Nephron (organoid): ENCODE measurements around the gene SSR4.

Experiments used
- H3K27ac Mint-ChIP-seq, 3 experiments: 2 replicates each; pipeline ENCODE4 v1.8.0; 2020; ENCODE audit warnings: mixed read lengths in 3 of 3, mild to moderate bottlenecking in 2 of 3, moderate library complexity in 1 of 3
- H3K27me3 Mint-ChIP-seq: 2 replicates; pipeline ENCODE4 v1.8.0; 2021; ENCODE audit warnings: low read depth, mild to moderate bottlenecking, moderate library complexity, mixed read lengths
- H3K36me3 Mint-ChIP-seq: 2 replicates; pipeline ENCODE4 v1.8.0; 2020; ENCODE audit warnings: low read depth, mixed read lengths
- H3K4me1 Mint-ChIP-seq: 2 replicates; pipeline ENCODE4 v1.8.0; 2020; ENCODE audit warnings: mixed read lengths
- H3K4me3 Mint-ChIP-seq, 3 experiments: 2 replicates each; pipeline ENCODE4 v1.8.0; 2020; ENCODE audit warnings: mild to moderate bottlenecking in 3 of 3, mixed read lengths in 3 of 3, moderate library complexity in 2 of 3
- H3K9me3 Mint-ChIP-seq: 2 replicates; pipeline ENCODE4 v1.8.0; 2020; ENCODE audit warnings: mixed read lengths
- CTCF ChIP-seq, 3 experiments: fragments of 200-600 bp; sonication (generic); IDR thresholded peaks; one replicate each; pipeline ENCODE4 v1.5.0; 2021; ENCODE audit warnings: antibody characterized with exemption in 3 of 3; ENCODE audit not compliant: unreplicated experiment in 3 of 3

SSR4 gene

GRCh38 chrX:153830640-153831428 is 36.4 kb downstream of the SSR4 start:
- Mint-ChIP-seq H3K4me3 (peak overlapping the region; percentile 70 to 76 (median 75)), H3K36me3 (peaks cover 7% of the 10 kb centered on the region), H3K9me3 (peaks cover 25% of the 10 kb centered on the region), H3K27ac (no peak overlapping the region), H3K27me3 (peaks cover 53% of the 10 kb centered on the region), H3K4me1 (no peaks in the 10 kb centered on the region)
- TF ChIP-seq CTCF (IDR thresholded peaks at IDR 0.05; ENCODE audit: unreplicated experiment in 3 of 3), result no peak

DNA sequence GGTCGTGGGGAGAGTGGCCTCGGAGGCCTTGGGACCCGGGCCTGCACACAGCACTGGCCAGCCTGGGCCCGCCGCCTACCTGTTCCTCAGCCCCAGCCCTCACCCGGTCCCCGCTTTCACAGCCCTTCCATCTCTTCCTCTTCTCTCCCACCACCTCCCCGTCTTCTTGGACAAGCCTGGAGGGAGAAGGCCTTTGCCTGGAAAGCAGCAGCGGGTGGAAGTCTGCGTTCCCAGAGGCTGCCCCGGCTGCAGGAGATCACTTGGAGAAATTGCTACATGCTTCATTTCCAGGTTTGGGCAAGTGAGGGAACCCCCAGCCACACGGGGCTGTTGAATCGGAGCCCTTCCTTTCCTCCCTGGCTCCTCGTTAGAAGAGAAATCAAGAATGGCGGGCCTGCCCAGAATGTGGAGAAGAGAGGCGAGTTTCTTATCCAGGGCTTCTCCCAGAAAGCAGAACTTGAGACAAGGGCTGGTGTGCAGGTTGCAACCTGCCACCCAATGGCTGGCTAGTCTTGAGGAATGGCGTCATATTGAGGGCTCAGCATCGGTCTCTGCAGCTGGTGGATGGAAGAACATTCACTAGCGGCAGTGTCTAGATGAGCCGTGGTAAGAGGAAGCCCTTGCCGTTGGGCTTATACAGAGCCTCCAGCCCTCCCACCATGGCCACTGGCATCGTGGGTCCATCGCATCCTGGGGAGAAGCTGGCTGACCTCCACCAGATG is 37.1 kb downstream of the SSR4 start:
- H3K27me3 Mint-ChIP-seq, result peaks cover 53% of the 10 kb centered on the region
- H3K36me3 Mint-ChIP-seq, result peaks cover 7% of the 10 kb centered on the region
- peaks cover 25% of the 10 kb centered on the region for H3K9me3 Mint-ChIP-seq
- H3K4me3 Mint-ChIP-seq, result peak overlapping the region; percentile 67 to 71 (median 70)
- no peak overlapping the region for H3K27ac Mint-ChIP-seq
- no peaks in the 10 kb centered on the region for H3K4me1 Mint-ChIP-seq
- TF ChIP-seq CTCF (IDR thresholded peaks at IDR 0.05; ENCODE audit: unreplicated experiment in 3 of 3), result no peak

DNA sequence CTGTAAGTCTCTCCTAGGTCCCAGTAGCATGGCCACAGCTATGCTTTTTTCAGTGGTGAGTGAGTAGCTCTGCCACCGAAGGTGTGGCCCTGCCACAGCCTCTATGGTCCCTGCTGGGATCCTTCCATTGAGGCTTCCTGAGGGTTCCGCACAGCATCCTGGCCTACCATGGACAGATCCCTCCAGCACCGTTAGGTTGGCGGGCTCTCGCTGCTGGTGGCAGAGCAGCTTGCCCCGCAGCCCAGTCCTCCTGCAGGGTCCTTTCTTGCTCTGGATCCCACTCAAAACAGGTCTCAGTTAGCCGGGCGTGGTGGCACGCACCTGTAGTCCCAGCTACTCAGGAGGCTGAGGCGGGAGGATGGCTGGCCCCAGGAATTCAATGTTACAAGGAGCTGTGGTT is 38.3 kb downstream of the SSR4 start:
- H3K27ac Mint-ChIP-seq, result no peak overlapping the region
- TF ChIP-seq CTCF (IDR thresholded peaks at IDR 0.05; ENCODE audit: unreplicated experiment in 3 of 3), result no peak
- no peak overlapping the region for H3K4me3 Mint-ChIP-seq
- H3K36me3 Mint-ChIP-seq, result no peaks in the 10 kb centered on the region
- H3K9me3 Mint-ChIP-seq, result peaks cover 16% of the 10 kb centered on the region
- no peaks in the 10 kb centered on the region for H3K4me1 Mint-ChIP-seq
- peaks cover 47% of the 10 kb centered on the region for H3K27me3 Mint-ChIP-seq

GRCh38 chrX:153836921-153837320 is 42.5 kb downstream of the SSR4 start:
- H3K4me1 Mint-ChIP-seq, result no peaks in the 10 kb centered on the region
- TF ChIP-seq CTCF (IDR thresholded peaks at IDR 0.05; ENCODE audit: unreplicated experiment in 3 of 3), result no peak
- H3K4me3 Mint-ChIP-seq, result no peak overlapping the region
- H3K27ac Mint-ChIP-seq, result no peak overlapping the region
- H3K27me3 Mint-ChIP-seq, result peaks cover 30% of the 10 kb centered on the region
- H3K36me3 Mint-ChIP-seq, result no peaks in the 10 kb centered on the region
- peaks cover 15% of the 10 kb centered on the region for H3K9me3 Mint-ChIP-seq

DNA sequence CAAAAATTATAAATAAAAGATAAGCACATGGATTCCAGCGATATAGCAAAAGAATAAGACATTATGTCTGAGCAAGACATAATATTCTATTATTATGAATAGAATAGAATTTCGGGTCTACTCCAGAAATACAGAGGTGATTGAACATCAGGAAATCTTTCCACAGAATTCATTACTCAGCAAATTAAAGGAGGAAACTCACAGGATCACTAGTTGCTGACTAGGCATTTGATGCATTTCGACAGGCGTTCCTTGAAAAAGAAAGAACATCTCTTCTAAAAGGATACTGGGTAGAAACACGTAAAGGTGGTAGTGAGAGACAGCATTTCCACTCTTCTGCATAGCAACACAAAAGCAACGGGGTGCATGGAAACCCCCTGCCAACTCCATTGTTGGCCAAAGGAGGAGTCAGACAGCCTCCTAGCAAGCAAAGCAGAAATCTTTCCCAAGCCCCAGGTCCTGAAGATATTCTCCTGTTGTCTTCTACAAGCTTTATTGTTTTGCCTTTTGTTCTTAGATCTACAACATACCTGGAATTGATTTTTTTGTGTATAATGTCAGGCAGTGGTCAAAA is 50.1 kb downstream of the SSR4 start:
- H3K27me3 Mint-ChIP-seq, result peaks cover 25% of the 10 kb centered on the region

More for the DNA sequence above, 50.1 kb downstream of the SSR4 start:
- no peaks in the 10 kb centered on the region for H3K4me1 Mint-ChIP-seq
- no peak overlapping the region for H3K27ac Mint-ChIP-seq
- H3K36me3 Mint-ChIP-seq, result no peaks in the 10 kb centered on the region
- TF ChIP-seq CTCF (IDR thresholded peaks at IDR 0.05; ENCODE audit: unreplicated experiment in 3 of 3), result no peak
- peaks cover 4% of the 10 kb centered on the region for H3K9me3 Mint-ChIP-seq
- no peak overlapping the region for H3K4me3 Mint-ChIP-seq
